ENCODE measurements around the gene ZFP1.
"Not testable (repeated sequence)": the region's sequence is repeated elsewhere in the genome, so short reads cannot be mapped to it uniquely, and the experiment has no call there.

- not testable (repeated sequence) for TF ChIP-seq CTCF (IDR thresholded peaks at IDR 0.05; ENCODE audit: borderline replicate concordance, extremely low read depth, low read length, poor library complexity, severe bottlenecking); EZH2 (IDR thresholded peaks at IDR 0.05; ENCODE audit: borderline replicate concordance, low read depth, low read length, severe bottlenecking)
Observed at GRCh38 chr16:75209514-75209913, 61.2 kb downstream of the ZFP1 start.
